GM18502 (cell line): ENCODE data around the gene COQ9.
"Not testable (repeated sequence)": the region's sequence is repeated elsewhere in the genome, so short reads cannot be mapped to it uniquely, and the experiment has no call there.

Experiments used
- ATAC-seq: cut with Tn5 transposase; IDR thresholded peaks from one replicate; pipeline ENCODE4 v1.9.1; 2021; ENCODE audit warnings: mild to moderate bottlenecking; ENCODE audit not compliant: unreplicated experiment, poor library complexity

Gene COQ9

GRCh38 chr16:57484515-57485005 is 37.3 kb downstream of the COQ9 start:
- no peak for ATAC-seq

- no peak for ATAC-seq
Observed at GRCh38 chr16:57485091-57485915, 38.0 kb downstream of the COQ9 start.

DNA sequence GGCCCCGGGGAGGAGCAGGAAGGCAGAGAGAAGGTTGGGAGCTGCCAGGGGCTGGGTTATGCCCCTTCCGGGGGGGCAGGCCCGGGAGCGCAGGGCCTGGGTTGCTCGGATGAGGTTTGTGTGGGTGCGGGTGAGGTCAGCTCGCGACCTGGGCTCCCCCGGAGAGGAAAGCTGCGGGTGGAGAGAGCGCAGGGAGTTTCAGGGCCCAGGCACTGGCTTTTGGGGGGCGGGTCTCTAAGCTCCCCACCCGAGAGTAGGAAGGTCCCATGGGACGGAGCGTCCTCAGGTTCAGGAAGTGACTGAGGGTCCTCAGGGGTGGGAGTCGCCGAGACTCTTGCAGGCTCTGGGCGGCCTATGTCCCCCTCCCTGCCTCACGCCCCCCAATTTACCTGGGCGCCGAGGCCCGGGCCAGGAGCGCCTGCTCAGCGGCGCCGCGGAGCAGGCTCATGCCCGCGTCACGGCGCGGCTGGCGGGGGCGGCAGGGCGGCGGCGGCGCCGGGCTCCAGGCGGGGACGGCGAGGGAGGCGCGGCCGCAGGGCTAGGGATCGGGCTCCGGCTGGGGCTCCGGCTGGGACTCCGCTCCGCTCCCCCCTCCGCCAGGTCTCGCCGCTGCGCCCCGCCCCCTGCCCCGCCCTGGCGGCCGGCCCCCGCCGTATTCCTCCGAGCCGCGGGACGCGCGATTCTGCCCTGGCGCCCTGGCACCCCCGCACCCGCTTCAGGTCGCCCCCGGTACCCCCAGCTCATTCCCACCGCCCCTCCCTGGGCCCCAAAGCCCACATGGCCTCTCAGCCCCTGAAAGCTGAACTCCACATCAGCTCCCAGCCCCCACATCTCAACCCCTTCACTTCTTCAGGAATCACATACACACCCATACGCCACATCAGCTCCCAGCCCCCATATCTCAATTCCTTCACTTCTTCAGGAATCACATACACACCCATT is 38.9 kb downstream of the COQ9 start, which contains the start of gene DOK4:
DOK4 (minus strand) TSS at position 578 of the 942 bp plus-strand sequence. CDS start 6,986 bp downstream, outside the sequence.
- ATAC-seq: peak; percentile 90

GRCh38 chr16:57486858-57487834 is 39.9 kb downstream of the COQ9 start:
- ATAC-seq: no peak

- no peak for ATAC-seq
Observed at GRCh38 chr16:57489229-57489628, 42.0 kb downstream of the COQ9 start.

DNA sequence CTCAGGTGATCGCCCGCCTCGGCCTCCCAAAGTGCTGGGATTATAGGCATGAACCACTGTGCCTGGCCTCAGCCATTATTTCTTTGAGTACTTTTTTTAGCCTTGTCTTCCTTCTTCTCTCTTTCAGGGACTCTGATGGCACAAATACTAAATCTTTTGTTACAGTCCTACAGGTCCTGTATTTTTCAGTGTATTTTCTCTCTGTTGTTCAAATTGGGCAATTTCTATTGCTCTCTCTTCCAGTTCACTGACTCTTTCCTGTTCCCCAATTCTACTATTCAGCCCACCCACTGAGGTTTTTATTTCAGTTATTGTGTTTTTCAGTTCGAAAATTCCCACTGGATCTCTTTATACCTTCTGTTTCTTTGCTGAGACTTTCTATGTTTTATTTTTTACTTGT is 46.5 kb downstream of the COQ9 start:
- no peak for ATAC-seq

GRCh38 chr16:57497121-57497520 is 49.8 kb downstream of the COQ9 start:
- no peak for ATAC-seq

DNA sequence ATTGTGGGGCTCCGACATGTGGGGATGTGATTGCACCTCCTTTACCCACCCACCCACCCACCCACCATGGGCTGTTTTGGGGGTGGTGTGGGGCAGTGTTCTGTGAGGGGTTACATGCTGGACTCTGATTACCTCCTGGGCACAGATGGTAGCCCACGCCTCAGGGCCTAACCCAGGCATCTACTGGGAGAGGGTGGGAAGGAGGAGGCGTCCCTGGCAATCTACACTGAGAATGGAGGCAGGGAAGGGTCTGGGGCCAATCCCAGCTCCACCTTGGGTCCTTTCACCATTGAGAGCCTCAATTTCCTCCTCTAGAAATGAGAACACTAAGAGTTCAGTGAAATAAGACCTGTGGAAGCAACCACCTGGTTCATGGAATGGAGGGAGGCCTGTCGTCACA is 50.8 kb downstream of the COQ9 start:
- ATAC-seq: no peak

- not testable (repeated sequence) for ATAC-seq
Observed at GRCh38 chr16:57499941-57500340, 52.7 kb downstream of the COQ9 start.

DNA sequence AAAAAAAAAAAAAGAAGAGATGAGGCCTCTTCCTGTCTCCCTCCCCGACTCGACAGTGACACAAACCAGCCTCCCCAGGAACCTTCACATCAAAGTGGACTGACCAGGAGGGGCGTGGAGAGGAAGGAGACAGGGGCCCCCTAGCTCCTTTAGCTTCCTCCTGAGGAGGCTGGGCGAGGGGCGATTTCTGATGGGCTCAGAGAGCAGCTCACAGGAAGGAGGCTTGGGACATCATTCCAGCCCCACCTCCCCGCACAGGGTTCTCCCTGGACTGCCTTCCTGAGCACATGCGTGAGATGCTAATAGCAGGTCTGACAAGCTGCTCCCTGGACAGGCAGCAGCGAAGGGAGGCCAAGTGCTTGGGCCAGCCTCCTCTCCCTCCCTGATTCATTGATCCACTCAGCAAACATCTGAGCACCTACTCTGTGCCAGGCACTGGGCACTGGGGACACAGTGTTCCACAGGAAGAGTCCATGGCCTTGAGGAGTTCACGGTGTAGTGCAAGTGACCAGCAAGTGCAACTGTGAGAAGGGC is 53.4 kb downstream of the COQ9 start:
- ATAC-seq: no peak

GRCh38 chr16:57501492-57501891 is 54.2 kb downstream of the COQ9 start:
- no peak for ATAC-seq

GRCh38 chr16:57502048-57502775 is 54.9 kb downstream of the COQ9 start:
- ATAC-seq: no peak

- ATAC-seq: no peak
Observed at GRCh38 chr16:57503366-57503765, 56.1 kb downstream of the COQ9 start.

DNA sequence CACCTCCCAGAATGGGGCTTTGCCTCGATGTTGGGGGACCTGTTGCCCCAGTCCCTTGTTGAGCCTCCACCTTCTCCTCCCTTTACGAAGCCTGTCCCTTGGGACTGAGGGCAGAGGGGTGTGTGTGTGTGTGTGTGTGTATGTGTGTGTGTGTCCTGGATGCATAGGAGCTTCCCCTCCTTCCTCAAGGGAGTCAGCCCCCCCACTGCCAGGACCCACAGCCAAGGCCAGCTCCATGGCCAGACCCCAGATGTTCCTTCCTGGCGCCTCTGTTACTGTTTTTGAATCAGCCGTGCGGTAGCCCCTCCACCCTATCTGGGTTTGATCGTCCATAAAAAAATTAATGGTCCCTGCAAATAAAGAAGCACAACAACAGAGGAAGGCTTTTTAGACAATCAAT is 56.7 kb downstream of the COQ9 start:
- ATAC-seq: no peak

GRCh38 chr16:57504491-57504890 is 57.2 kb downstream of the COQ9 start:
- no peak for ATAC-seq

GRCh38 chr16:57505169-57505568 is 57.9 kb downstream of the COQ9 start:
- ATAC-seq: no peak

- no peak for ATAC-seq
Observed at GRCh38 chr16:57507136-57508034, 60.1 kb downstream of the COQ9 start.

- no peak for ATAC-seq
Observed at GRCh38 chr16:57508035-57508425, 60.8 kb downstream of the COQ9 start.
